SK-N-SH (cell line): ENCODE results near the gene AHRR. TPM values are rescaled to one million over a fixed set of nuclear protein-coding genes. Genes with fewer than 3 reads are reported as not detected.

ENCODE experiments used
- CTCF ChIA-PET: fragments of 300-600, 350-600 bp; formaldehyde crosslinking; extraction: SDS; loops from one replicate; lab custom pipeline; 2021; lab: Yijun Ruan, JAX
- POLR2A ChIA-PET: fragments of 350-600 bp; sonication (Branson Sonifier 250); formaldehyde crosslinking; extraction: SDS; loops from one replicate; lab custom pipeline; 2020; ENCODE audit warnings: antibody characterized with exemption, inconsistent platforms; lab: Yijun Ruan, JAX
- DNase-seq: peaks from one replicate; pipeline ENCODE4 v3.0.0; 2012
- H2AFZ ChIP-seq: fragments of 200-600 bp; sonication (generic); 2 replicates; pipeline ENCODE4 v1.8.1; 2016; ENCODE audit warnings: antibody characterized with exemption, mild to moderate bottlenecking, low read depth
- H3F3A ChIP-seq: fragments of 200-600 bp; sonication (generic); replicated peaks from 2 replicates; pipeline ENCODE3; 2016; ENCODE audit warnings: antibody characterized with exemption, mild to moderate bottlenecking; ENCODE audit not compliant: insufficient read depth
- H3K27ac ChIP-seq, 2 experiments: fragments of 200-500 bp in 1 of 2; fragments of 200-600 bp in 1 of 2; sonication (Bioruptor generic) in 1 of 2; sonication (generic), shearing (Covaris generic) in 1 of 2; 2 replicates each; pipeline versions ENCODE4 v1.5.1 to v1.6.1; 2014 to 2016; ENCODE audit warnings: low read depth in 2 of 2, inconsistent platforms in 1 of 2, low read length in 1 of 2, mild to moderate bottlenecking in 1 of 2, mixed read lengths in 1 of 2
- H3K27me3 ChIP-seq: fragments of 200-600 bp; sonication (generic), shearing (Covaris generic); 2 replicates; pipeline ENCODE4 v1.6.1; 2016; ENCODE audit warnings: mixed run types; ENCODE audit not compliant: insufficient read depth
- H3K36me3 ChIP-seq, 2 experiments: fragments of 200-500 bp in 1 of 2; fragments of 200-600 bp in 1 of 2; sonication (Bioruptor generic) in 1 of 2; sonication (generic) in 1 of 2; replicated peaks in 1 of 2; 2 replicates each; pipeline versions ENCODE3 to v1.5.1; 2014 to 2016; ENCODE audit warnings: low read length in 1 of 2, mild to moderate bottlenecking in 1 of 2; ENCODE audit not compliant: insufficient read depth in 2 of 2, control insufficient read depth in 1 of 2
- H3K4me1 ChIP-seq, 2 experiments: fragments of 200-500 bp in 1 of 2; fragments of 200-600 bp in 1 of 2; sonication (Bioruptor generic) in 1 of 2; sonication (generic), shearing (Covaris generic) in 1 of 2; 2 replicates each; pipeline versions ENCODE4 v1.5.1 to v1.6.1; 2014 to 2016; ENCODE audit warnings: low read depth in 1 of 2, low read length in 1 of 2, mixed run types in 1 of 2; ENCODE audit not compliant: insufficient read depth in 2 of 2, control insufficient read depth in 1 of 2
- H3K4me2 ChIP-seq: fragments of 200-600 bp; sonication (generic), shearing (Covaris generic); 2 replicates; pipeline ENCODE4 v1.6.1; 2017; ENCODE audit warnings: mixed run types
- H3K4me3 ChIP-seq, 2 experiments: fragments of 200-500 bp in 1 of 2; fragments of 200-600 bp in 1 of 2; sonication (Bioruptor generic) in 1 of 2; sonication (generic), shearing (Covaris generic) in 1 of 2; 2 replicates each; pipeline versions ENCODE4 v1.5.1 to v1.8.1; 2014 to 2016; ENCODE audit warnings: low read depth in 2 of 2, inconsistent platforms in 1 of 2, low read length in 1 of 2, mild to moderate bottlenecking in 1 of 2, mixed read lengths in 1 of 2, moderate library complexity in 1 of 2
- H3K79me2 ChIP-seq: fragments of 200-600 bp; sonication (generic); 2 replicates; pipeline ENCODE4 v1.8.1; 2017; ENCODE audit warnings: mild to moderate bottlenecking; ENCODE audit not compliant: insufficient read depth
- H3K9ac ChIP-seq: fragments of 200-600 bp; sonication (generic); 2 replicates; pipeline ENCODE4 v1.6.1; 2017; ENCODE audit warnings: mixed run types
- H3K9me2 ChIP-seq: fragments of 200-600 bp; sonication (generic); 2 replicates; pipeline ENCODE4 v1.6.1; 2017; ENCODE audit warnings: mixed run types
- H3K9me3 ChIP-seq: fragments of 200-600 bp; sonication (generic); 2 replicates; pipeline ENCODE4 v1.6.1; 2017; ENCODE audit warnings: mixed run types, mild to moderate bottlenecking, moderate library complexity
- H4K20me1 ChIP-seq: fragments of 200-600 bp; sonication (generic); 2 replicates; pipeline ENCODE4 v1.6.1; 2017; ENCODE audit warnings: mild to moderate bottlenecking, mixed run types; ENCODE audit not compliant: insufficient read depth
- ELF1 ChIP-seq: IDR thresholded peaks from 2 replicates; pipeline ENCODE4 v1.4.0; 2012
- FOXM1 ChIP-seq: IDR thresholded peaks from 2 replicates; pipeline ENCODE4 v1.4.0; 2012; ENCODE audit warnings: low read depth, mild to moderate bottlenecking
- GABPA ChIP-seq: IDR thresholded peaks from 2 replicates; pipeline ENCODE4 v1.4.0; 2012; ENCODE audit warnings: low read depth, mild to moderate bottlenecking
- GATA2 ChIP-seq: sonication (generic); formaldehyde crosslinking; IDR thresholded peaks from 2 replicates; pipeline ENCODE4 v1.5.0; 2020; ENCODE audit warnings: mild to moderate bottlenecking, missing genetic modification reagents
- MAX ChIP-seq: IDR thresholded peaks from 2 replicates; pipeline ENCODE4 v1.4.0; 2012; ENCODE audit warnings: low read depth
- MXI1 ChIP-seq: IDR thresholded peaks from 2 replicates; pipeline ENCODE4 v1.6.1; 2012; ENCODE audit warnings: mild to moderate bottlenecking, low read depth, low read length, improper control_type of control experiment
- POLR2AphosphoS5 ChIP-seq: IDR thresholded peaks from 2 replicates; pipeline ENCODE4 v1.6.1; 2012; ENCODE audit warnings: low read depth, low read length
- RAD21 ChIP-seq: IDR thresholded peaks from 2 replicates; pipeline ENCODE4 v1.6.1; 2012; ENCODE audit warnings: mild to moderate bottlenecking, low read length
- REST ChIP-seq: IDR thresholded peaks from 2 replicates; pipeline ENCODE4 v1.6.1; 2012; ENCODE audit warnings: mild to moderate bottlenecking, low read depth, low read length, moderate library complexity
- RFX5 ChIP-seq: IDR thresholded peaks from 2 replicates; pipeline ENCODE4 v1.6.1; 2012; ENCODE audit warnings: mild to moderate bottlenecking, improper control_type of control experiment, low read length
- TCF12 ChIP-seq: IDR thresholded peaks from 2 replicates; pipeline ENCODE4 v1.4.0; 2012
- TEAD4 ChIP-seq: IDR thresholded peaks from 2 replicates; pipeline ENCODE4 v1.4.0; 2012; ENCODE audit warnings: mild to moderate bottlenecking, borderline replicate concordance; ENCODE audit not compliant: insufficient read depth
- WGBS: methylation state at CpG from one replicate; pipeline ENCODE4 v1.1.6; 2017; ENCODE audit warnings: low lambda C conversion rate; 5-methylcytosine and 5-hydroxymethylcytosine counted together
- polyA plus RNA-seq, 3 experiments: library from polyadenylated mRNA; depleted of rRNA; stranded (reverse); fragments of >200 nt; gene quantifications; 2 replicates each; pipeline ENCODE4 v1.2.3, GENCODE V29; 2012
- TF ChIP-seq, protein P1 (sequence below): IDR thresholded peaks from 2 replicates; pipeline ENCODE4 v1.4.0; 2012; ENCODE audit warnings: low read depth, borderline replicate concordance
- TF ChIP-seq, protein P2 (sequence below): fragments of 150-350 bp; IDR thresholded peaks from 2 replicates; pipeline ENCODE4 v1.6.1; 2016; ENCODE audit warnings: mild to moderate bottlenecking, low read depth, low read length

Gene AHRR
- polyA plus RNA-seq, 1 of the 3 experiments (the other 2 are of a cell fraction): 0.71 TPM

GRCh38 chr5:419970-420369 is 98.5 kb downstream of the AHRR start:
- TF ChIP-seq RFX5: no peak
- TF ChIP-seq FOXM1: no peak
- TF ChIP-seq MXI1: no peak
- TF ChIP-seq, protein P1, sequence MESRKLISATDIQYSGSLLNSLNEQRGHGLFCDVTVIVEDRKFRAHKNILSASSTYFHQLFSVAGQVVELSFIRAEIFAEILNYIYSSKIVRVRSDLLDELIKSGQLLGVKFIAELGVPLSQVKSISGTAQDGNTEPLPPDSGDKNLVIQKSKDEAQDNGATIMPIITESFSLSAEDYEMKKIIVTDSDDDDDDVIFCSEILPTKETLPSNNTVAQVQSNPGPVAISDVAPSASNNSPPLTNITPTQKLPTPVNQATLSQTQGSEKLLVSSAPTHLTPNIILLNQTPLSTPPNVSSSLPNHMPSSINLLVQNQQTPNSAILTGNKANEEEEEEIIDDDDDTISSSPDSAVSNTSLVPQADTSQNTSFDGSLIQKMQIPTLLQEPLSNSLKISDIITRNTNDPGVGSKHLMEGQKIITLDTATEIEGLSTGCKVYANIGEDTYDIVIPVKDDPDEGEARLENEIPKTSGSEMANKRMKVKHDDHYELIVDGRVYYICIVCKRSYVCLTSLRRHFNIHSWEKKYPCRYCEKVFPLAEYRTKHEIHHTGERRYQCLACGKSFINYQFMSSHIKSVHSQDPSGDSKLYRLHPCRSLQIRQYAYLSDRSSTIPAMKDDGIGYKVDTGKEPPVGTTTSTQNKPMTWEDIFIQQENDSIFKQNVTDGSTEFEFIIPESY: no peak
- TF ChIP-seq POLR2AphosphoS5: no peak
- no peak for TF ChIP-seq MAX
- no peak for TF ChIP-seq REST
- no peak for TF ChIP-seq TCF12
- no peak for TF ChIP-seq GATA2
- no peak for TF ChIP-seq RAD21
- TF ChIP-seq, protein P2, sequence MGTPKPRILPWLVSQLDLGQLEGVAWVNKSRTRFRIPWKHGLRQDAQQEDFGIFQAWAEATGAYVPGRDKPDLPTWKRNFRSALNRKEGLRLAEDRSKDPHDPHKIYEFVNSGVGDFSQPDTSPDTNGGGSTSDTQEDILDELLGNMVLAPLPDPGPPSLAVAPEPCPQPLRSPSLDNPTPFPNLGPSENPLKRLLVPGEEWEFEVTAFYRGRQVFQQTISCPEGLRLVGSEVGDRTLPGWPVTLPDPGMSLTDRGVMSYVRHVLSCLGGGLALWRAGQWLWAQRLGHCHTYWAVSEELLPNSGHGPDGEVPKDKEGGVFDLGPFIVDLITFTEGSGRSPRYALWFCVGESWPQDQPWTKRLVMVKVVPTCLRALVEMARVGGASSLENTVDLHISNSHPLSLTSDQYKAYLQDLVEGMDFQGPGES: no peak
- no peak for TF ChIP-seq GABPA
- TF ChIP-seq TEAD4: no peak
- TF ChIP-seq ELF1: no peak
- H3K4me3 ChIP-seq: no peak overlapping the region
- H3K36me3 ChIP-seq: no peaks in the 10 kb centered on the region
- no peaks in the 10 kb centered on the region for H3F3A ChIP-seq
- no peak overlapping the region for H2AFZ ChIP-seq
- no peaks in the 10 kb centered on the region; a peak in 1 of 4 replicates for H3K4me1 ChIP-seq
- H3K9me3 ChIP-seq: no peaks in the 10 kb centered on the region
- CTCF ChIA-PET: interaction anchor here (2.9 kb wide), 1 partner anchor 11 kb away, joined by 18 read pairs; no protein-coding TSS in a partner anchor
- no peak overlapping the region for H3K27ac ChIP-seq
- no peaks in the 10 kb centered on the region for H3K9me2 ChIP-seq
- WGBS: 61% methylated on average over 12 of the region's 12 CpGs
- no peak for DNase-seq
- no peak overlapping the region for H3K4me2 ChIP-seq
- H3K79me2 ChIP-seq: no peaks in the 10 kb centered on the region
- H3K9ac ChIP-seq: no peak overlapping the region
- no peaks in the 10 kb centered on the region for H4K20me1 ChIP-seq
- H3K27me3 ChIP-seq: no peaks in the 10 kb centered on the region
- POLR2A ChIA-PET: no interaction called here
